GM19193 (cell line): ENCODE measurements around the gene RBMS3.

Experiments
- POLR2A ChIP-seq: IDR thresholded peaks from 4 replicates; pipeline ENCODE4 v1.6.1; 2011; ENCODE audit not compliant: insufficient read depth, insufficient read length; ENCODE audit errors: extremely low read depth

Gene RBMS3

GRCh38 chr3:29852767-29853166, 571.9 kb downstream of the RBMS3 start:
- TF ChIP-seq POLR2A, result no peak

DNA sequence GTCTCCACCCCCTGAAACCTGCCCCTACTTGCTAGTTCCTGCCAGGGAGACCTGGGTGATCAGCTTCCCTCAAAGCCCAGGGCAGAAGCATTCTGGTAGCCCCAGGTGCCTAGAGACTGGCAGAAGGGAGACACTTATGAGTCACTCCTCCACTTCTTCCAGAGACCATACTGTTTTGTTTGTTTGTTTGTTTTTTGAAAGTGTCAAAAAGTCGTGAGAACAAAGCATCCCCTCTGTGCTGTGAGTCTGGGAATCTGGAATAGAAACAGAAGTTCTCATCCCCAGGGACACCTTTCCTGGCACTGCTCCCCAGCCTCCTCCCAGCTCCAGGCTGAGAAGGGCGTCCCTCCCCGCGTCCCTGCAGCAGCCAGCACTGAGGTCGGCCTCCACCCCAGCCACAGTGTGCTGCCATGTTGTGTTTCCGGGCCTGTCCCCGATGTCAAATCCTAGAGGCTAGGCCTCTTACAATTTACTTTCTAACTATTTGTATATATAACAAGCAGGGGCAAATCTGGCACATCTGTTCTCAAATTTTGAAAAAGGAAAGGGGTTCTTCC, 573.0 kb downstream of the RBMS3 start:
- TF ChIP-seq POLR2A, result no peak

DNA sequence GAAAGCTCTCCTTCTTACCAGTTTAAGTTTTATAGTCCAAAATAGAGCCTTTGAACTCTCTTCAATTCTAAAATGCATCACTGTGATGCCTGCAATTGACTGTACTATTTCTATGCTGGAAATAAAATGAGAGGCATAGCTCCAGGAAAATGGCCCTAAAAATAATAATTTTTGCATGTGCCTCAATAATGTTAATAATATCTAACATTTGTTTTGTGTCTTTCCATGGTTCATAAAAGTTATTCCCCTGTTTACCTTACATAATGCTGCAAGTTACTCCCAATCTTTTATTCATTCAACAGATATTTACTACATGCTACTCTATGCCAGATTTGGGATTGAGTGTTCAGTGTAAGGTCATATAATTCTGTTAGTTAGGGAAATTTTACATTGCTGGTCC, 574.0 kb downstream of the RBMS3 start:
- no peak for TF ChIP-seq POLR2A

- TF ChIP-seq POLR2A, result no peak
Measured at GRCh38 chr3:29859726-29860270, 578.9 kb downstream of the RBMS3 start.

- no peak for TF ChIP-seq POLR2A
Measured at GRCh38 chr3:29864809-29865208, 583.9 kb downstream of the RBMS3 start.

GRCh38 chr3:29868543-29869101, 587.8 kb downstream of the RBMS3 start:
- TF ChIP-seq POLR2A, result no peak

DNA sequence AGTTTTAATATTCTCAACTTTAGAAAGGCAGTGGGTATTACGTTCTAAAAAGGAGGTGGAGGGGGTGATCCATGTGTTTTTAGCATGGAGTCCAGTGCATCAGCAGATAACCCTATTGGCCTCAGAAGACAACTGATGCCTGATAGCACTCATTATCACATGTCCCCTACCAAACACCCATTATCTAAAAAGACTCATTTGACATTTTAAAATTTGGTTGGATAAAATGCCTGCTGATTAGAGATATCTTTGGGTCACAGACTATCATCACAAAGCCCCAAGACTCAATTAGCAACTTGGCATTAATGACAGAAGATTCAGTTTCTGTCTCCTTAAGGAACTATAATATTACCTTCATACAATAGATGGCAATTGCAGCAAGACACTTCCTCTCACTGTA, 589.3 kb downstream of the RBMS3 start:
- no peak for TF ChIP-seq POLR2A

- no peak for TF ChIP-seq POLR2A
Measured at GRCh38 chr3:29871087-29871486, 590.2 kb downstream of the RBMS3 start.

DNA sequence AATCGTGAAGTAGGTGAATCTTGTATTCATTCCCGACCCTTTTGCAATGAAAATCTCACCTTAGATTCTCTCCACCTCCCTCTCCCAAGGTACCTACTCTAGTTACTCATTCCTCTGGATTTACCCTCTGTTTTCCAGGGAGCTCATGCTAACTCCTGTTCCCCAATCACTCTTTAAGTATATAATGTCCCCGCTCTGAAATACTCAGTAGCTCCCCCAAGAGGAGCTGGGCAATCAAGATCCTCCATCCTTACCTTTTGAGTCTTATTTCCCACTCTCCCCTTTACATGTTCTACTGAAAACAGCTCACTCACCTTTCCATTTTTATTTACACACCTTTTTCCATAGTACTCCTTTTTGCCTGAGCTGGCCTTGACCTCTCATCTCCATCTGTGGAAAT, 599.9 kb downstream of the RBMS3 start:
- no peak for TF ChIP-seq POLR2A

DNA sequence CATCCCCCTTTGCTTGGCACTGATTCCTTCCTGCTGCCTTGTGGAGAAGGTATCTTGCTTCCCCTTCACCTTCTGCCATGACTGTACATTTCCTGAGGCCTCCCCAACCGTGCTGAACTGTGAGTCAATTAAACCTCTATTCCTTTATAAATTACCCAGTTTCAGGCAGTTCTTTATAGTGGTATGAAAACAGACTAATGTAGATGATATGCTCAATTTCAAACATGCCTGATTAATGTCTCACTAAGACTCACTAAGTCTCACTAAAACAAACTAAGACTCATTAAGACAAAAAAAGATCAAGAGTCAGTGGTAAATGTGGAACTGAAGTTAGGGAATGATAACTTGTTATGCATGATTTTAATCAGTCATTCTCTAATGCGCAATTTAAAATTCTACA, 606.6 kb downstream of the RBMS3 start:
- TF ChIP-seq POLR2A, result no peak

GRCh38 chr3:29889215-29889614, 608.3 kb downstream of the RBMS3 start:
- no peak for TF ChIP-seq POLR2A

DNA sequence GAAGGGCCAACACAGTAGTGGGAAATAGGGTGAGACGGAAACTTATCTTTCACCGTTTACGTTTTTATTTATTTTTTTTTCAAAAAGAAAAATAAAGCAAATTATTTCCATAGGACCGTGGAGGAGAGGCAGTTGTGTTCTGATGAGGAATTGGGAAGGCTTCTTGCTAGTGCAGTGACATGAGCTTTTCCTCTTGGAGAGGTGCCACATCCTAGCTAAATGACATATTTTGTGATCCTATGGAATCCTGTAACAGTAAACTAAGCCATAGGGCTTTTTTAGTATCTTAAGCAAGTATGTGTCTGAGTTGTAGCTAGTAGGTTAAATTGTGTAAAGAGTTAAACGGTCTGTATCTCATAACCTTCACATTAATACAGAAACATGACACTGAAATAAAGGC, 609.9 kb downstream of the RBMS3 start:
- no peak for TF ChIP-seq POLR2A

GRCh38 chr3:29892976-29893554, 612.2 kb downstream of the RBMS3 start:
- no peak for TF ChIP-seq POLR2A

DNA sequence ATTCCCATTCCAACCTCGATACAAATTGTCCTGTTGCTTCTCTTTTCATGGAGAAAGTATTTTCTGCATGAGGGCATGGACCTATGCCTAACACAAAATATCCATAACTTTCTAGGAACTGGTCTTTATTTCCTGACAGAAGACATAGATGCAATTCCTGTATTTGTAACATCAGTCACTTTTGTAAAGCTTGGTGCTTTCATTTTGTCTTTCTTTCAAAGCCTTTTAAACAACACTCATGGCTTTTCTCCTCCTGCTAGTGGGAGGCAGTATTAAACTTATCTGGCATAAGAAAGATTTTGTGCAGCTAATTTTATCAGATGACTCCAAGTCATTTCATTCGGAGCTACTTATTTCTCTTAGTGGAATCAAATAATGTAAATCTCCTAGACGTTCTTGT, 616.0 kb downstream of the RBMS3 start:
- TF ChIP-seq POLR2A, result no peak

GRCh38 chr3:29898171-29898965, 617.5 kb downstream of the RBMS3 start:
- TF ChIP-seq POLR2A, result no peak
